ENCODE data around the gene MKLN1. TPM values are rescaled to one million over a fixed set of nuclear protein-coding genes. Genes with fewer than 3 reads are reported as not detected.

Gene MKLN1
- total RNA-seq, 1 experiment from 2014 or later: 48.5 TPM

DNA sequence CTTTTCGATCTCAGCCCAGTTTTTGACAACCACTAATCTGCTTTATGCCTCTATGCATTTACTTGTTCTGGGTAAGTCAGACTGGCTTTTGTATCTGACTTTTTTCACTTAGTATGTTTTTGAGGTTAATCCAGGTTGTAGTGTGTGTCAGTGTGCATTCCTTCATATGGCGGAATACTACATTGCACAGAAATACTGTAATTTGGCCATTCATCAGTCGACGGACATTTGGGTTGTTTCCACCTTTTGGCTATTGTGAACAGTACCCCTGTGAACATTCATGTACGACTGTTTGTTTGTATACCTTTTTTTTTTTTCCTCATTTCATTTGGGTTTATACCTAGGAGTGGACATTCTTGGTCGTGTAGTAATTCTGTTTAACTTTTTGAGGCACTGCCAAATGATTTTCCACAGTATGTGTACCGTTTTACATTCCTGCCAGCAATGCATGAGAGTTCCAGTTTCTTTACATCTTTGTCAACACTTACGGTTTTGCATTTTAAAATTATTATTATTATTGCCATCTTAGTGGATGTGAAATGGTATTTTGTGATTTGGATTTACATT lies 57.4 kb downstream of the MKLN1 start:
- no peak for DNase-seq (ENCODE audit: low read depth, low spot score)
- RAD21 ChIA-PET (ENCODE audit: low non-redundant PET in 1 of 2, low total read pairs in 2 of 2, uncharacterized antibody in 2 of 2, unreplicated experiment in 2 of 2): no interaction called here
- CTCF ChIA-PET: no interaction called here
- Histone ChIP-seq H3K4me3 (replicated peaks in 1 of 2; ENCODE audit: low read depth in 1 of 2, low read length in 2 of 2) (no peak overlapping the region), H3K9me2 (ENCODE audit: insufficient read depth) (no peaks in the 10 kb centered on the region), H3K4me1 (ENCODE audit: control insufficient read depth in 1 of 2, insufficient read depth in 2 of 2, low read length in 2 of 2) (no peaks in the 10 kb centered on the region), H3K27ac (ENCODE audit: low read depth, low read length) (no peak overlapping the region), H3K79me2 (ENCODE audit: insufficient read depth, low read length) (peaks cover 59% of the 10 kb centered on the region), H3K4me2 (ENCODE audit: low read length) (no peak overlapping the region), H4K20me1 (ENCODE audit: insufficient read depth) (no peaks in the 10 kb centered on the region), H3K27me3 (ENCODE audit: insufficient read depth, low read length) (no peaks in the 10 kb centered on the region), H3K36me3 (ENCODE audit: control insufficient read depth in 1 of 2, insufficient read depth in 2 of 2, low read length in 2 of 2) (no peaks in the 10 kb centered on the region), H3K9me3 (ENCODE audit: control insufficient read depth in 1 of 2, insufficient read depth in 1 of 2, low read depth in 1 of 2, low read length in 2 of 2) (no peaks in the 10 kb centered on the region), H2AFZ (ENCODE audit: low read depth, low read length, poor library complexity, severe bottlenecking) (no peak overlapping the region), H3K9ac (ENCODE audit: low read length) (no peak overlapping the region)
- no peak for ATAC-seq
- no TSS peak for BruUV-seq (replicated peaks)
- no peak for TF ChIP-seq ZNF274 (IDR thresholded peaks at IDR 0.05; ENCODE audit: low read depth, low read length)
- TF ChIP-seq EZH2 (IDR thresholded peaks at IDR 0.05): no peak
- POLR2A ChIA-PET: no interaction called here
- intact Hi-C loops (cut with micrococcal nuclease): no loop called here

GRCh38 chr7:131388126-131388525 lies 60.5 kb downstream of the MKLN1 start:
- TF ChIP-seq MAX (IDR thresholded peaks at IDR 0.05): no peak
- TF ChIP-seq, protein P1, sequence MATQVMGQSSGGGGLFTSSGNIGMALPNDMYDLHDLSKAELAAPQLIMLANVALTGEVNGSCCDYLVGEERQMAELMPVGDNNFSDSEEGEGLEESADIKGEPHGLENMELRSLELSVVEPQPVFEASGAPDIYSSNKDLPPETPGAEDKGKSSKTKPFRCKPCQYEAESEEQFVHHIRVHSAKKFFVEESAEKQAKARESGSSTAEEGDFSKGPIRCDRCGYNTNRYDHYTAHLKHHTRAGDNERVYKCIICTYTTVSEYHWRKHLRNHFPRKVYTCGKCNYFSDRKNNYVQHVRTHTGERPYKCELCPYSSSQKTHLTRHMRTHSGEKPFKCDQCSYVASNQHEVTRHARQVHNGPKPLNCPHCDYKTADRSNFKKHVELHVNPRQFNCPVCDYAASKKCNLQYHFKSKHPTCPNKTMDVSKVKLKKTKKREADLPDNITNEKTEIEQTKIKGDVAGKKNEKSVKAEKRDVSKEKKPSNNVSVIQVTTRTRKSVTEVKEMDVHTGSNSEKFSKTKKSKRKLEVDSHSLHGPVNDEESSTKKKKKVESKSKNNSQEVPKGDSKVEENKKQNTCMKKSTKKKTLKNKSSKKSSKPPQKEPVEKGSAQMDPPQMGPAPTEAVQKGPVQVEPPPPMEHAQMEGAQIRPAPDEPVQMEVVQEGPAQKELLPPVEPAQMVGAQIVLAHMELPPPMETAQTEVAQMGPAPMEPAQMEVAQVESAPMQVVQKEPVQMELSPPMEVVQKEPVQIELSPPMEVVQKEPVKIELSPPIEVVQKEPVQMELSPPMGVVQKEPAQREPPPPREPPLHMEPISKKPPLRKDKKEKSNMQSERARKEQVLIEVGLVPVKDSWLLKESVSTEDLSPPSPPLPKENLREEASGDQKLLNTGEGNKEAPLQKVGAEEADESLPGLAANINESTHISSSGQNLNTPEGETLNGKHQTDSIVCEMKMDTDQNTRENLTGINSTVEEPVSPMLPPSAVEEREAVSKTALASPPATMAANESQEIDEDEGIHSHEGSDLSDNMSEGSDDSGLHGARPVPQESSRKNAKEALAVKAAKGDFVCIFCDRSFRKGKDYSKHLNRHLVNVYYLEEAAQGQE (IDR thresholded peaks at IDR 0.05; ENCODE audit: low read depth): no peak
- Histone ChIP-seq H3K36me3 (ENCODE audit: control insufficient read depth in 1 of 2, insufficient read depth in 2 of 2, low read length in 2 of 2) (no peaks in the 10 kb centered on the region), H3K9me2 (ENCODE audit: insufficient read depth) (no peaks in the 10 kb centered on the region), H3K9me3 (ENCODE audit: control insufficient read depth in 1 of 2, insufficient read depth in 1 of 2, low read depth in 1 of 2, low read length in 2 of 2) (no peaks in the 10 kb centered on the region), H3K79me2 (ENCODE audit: insufficient read depth, low read length) (peaks cover 40% of the 10 kb centered on the region), H3K4me1 (ENCODE audit: control insufficient read depth in 1 of 2, insufficient read depth in 2 of 2, low read length in 2 of 2) (0 out of 4 replicates have a peak, but pooled peaks cover 0 to 2% of the 10 kb centered on the region in 2 experiments), H2AFZ (ENCODE audit: low read depth, low read length, poor library complexity, severe bottlenecking) (no peak overlapping the region), H3K4me3 (replicated peaks in 1 of 2; ENCODE audit: low read depth in 1 of 2, low read length in 2 of 2) (no peak overlapping the region), H3K9ac (ENCODE audit: low read length) (no peak overlapping the region), H3K27ac (ENCODE audit: low read depth, low read length) (no peak overlapping the region), H3K27me3 (ENCODE audit: insufficient read depth, low read length) (no peaks in the 10 kb centered on the region), H4K20me1 (ENCODE audit: insufficient read depth) (no peaks in the 10 kb centered on the region), H3K4me2 (ENCODE audit: low read length) (no peak overlapping the region)
- DNase-seq (ENCODE audit: low read depth, low spot score) (no peak), ATAC-seq (no peak)
- no TSS peak for BruUV-seq (replicated peaks)
- intact Hi-C loops (cut with micrococcal nuclease): no loop called here
- ChIA-PET RAD21 (ENCODE audit: low non-redundant PET in 1 of 2, low total read pairs in 2 of 2, uncharacterized antibody in 2 of 2, unreplicated experiment in 2 of 2) (no interaction called here), CTCF (interaction anchor here (0.6 to 0.7 kb wide), 2 partner anchors 9 to 102 kb away, joined by 3 to 4 read pairs; no protein-coding TSS in a partner anchor), POLR2A (no interaction called here)

Measured in HCT116 (cell line).